HG03139 (cell line): Measurements from ENCODE around the gene OBSCN.

Experiments used
- ATAC-seq: cut with Tn5 transposase; IDR thresholded peaks from one replicate; pipeline ENCODE4 v1.9.1; 2021; ENCODE audit not compliant: unreplicated experiment

The OBSCN gene

DNA sequence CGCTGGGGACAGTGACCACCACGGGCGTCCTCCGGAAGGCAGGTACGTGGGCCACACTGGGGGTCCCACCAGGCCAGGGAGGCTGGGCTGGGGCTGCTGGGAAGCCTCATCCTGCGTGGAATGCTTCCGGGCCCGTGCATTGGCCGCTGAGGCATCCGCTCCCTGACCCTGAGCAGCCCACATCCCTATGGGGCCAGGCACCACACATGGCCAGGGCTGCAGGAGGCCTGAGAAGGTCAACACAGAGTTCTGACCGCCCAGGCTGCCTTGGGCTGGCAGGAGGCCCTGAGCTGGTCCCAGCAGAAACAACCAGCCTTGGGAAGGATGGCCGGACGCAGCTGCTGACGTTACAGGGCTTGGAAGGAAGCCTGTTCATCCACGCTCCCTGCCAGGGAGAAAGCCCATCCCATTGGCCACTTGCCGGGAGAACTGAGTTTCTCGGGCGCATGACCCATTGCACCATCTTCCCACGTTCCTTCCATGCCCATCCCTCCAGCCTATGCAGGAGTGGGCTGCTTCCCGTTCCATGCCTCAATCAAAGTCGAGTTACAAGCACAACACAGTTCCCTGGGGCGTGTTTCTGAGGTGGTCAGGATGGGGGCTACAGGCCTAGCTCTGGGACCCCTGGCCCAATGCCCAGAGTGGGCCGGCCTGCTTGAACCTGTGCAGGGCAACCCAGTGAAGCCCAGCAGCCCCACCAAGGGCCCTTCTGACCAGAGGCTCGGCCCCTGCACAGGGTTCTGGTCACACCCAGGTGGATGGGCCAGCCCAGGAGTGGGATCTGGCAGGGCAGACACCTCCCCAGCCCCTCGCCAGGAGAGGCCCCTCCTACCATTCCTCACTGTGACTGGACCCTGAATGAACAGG lies 167.1 kb downstream of the OBSCN start:
- ATAC-seq, result no peak

DNA sequence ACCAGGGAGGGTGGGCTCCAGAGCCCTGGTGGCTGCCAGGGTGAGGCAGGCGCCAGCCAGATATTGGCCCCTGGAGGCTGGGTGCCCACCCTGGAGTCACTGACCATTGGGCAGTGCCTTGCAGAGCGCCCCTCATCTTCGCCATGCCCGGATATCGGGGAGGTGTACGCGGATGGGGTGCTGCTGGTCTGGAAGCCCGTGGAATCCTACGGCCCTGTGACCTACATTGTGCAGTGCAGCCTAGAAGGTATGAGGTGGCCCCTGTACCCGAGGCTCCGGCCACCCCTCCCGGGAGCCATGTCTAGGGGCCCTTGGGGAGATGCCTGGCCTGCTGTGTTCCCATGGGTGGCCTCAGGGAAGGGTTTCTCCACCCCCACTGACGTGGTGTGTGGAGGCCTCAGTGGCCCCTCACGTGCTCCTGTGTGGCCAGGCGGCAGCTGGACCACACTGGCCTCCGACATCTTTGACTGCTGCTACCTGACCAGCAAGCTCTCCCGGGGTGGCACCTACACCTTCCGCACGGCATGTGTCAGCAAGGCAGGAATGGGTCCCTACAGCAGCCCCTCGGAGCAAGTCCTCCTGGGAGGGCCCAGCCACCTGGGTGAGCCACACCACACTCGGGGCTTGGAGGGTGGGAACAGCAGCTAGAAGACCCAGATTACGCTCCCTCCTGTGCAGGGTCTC lies 167.9 kb downstream of the OBSCN start:
- ATAC-seq, result no peak

DNA sequence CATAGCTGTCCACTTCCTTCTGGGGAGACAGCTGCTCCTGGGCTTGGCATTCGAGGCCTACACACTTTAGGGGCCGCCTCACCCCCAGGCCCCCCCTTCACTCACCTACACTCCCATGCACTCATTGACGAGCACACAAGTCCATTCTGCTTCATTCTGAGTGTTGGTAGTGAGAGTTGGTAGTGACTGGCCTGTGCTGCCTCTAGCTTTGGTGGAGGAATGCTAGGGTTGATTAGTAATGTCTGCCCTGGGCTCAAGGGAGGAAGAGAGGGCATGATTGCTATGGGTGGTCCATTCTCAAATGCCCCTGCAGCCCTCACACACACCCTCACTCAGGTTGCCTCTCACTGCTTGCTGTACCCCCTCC lies 168.4 kb downstream of the OBSCN start:
- ATAC-seq, result no peak

DNA sequence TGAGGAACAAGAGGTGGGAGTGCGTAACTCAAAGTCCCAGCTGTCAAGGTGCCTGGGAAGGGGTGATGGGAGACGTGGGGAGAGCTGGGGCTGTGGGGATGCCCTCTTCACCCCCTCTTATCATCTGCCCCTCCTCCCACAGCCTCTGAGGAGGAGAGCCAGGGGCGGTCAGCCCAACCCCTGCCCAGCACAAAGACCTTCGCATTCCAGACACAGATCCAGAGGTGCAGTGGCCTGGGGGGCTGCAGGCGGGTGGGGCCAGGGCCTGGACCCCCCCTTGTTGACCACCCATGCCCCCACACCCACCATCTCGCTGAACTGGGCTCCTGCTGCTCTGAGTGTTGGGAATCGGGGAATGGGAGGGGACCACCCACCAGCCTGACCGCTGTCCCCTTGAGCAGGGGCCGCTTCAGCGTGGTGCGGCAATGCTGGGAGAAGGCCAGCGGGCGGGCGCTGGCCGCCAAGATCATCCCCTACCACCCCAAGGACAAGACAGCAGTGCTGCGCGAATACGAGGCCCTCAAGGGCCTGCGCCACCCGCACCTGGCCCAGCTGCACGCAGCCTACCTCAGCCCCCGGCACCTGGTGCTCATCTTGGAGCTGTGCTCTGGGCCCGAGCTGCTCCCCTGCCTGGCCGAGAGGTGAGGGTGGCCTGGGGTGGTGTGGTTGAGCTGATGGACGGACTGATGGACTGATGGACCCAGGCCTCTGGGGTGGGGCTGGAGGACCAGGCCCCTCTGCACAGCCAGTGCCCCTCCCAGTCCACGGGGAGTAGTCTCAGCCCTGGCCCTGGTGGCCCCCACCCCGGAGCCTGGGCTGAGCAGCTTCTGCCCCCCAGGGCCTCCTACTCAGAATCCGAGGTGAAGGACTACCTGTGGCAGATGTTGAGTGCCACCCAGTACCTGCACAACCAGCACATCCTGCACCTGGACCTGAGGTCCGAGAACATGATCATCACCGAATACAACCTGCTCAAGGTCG lies 169.1 kb downstream of the OBSCN start:
- ATAC-seq, result no peak

DNA sequence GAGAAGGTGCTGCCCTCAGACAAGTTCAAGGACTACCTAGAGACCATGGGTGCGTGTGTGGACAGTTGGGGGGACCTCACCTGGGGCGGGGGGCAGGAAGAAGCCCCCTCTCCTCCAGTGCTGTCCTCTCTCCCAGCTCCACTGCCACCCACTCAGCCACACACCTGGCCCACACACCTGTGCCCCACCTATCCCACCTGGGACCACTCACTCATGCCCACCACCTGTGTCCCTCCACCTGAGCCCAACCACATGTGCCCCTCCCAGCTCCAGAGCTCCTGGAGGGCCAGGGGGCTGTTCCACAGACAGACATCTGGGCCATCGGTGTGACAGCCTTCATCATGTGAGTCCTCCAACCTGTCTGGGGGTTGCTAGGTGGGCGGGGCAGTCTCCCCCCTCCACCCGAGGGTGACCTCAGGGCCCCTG lies 169.8 kb downstream of the OBSCN start:
- no peak for ATAC-seq

DNA sequence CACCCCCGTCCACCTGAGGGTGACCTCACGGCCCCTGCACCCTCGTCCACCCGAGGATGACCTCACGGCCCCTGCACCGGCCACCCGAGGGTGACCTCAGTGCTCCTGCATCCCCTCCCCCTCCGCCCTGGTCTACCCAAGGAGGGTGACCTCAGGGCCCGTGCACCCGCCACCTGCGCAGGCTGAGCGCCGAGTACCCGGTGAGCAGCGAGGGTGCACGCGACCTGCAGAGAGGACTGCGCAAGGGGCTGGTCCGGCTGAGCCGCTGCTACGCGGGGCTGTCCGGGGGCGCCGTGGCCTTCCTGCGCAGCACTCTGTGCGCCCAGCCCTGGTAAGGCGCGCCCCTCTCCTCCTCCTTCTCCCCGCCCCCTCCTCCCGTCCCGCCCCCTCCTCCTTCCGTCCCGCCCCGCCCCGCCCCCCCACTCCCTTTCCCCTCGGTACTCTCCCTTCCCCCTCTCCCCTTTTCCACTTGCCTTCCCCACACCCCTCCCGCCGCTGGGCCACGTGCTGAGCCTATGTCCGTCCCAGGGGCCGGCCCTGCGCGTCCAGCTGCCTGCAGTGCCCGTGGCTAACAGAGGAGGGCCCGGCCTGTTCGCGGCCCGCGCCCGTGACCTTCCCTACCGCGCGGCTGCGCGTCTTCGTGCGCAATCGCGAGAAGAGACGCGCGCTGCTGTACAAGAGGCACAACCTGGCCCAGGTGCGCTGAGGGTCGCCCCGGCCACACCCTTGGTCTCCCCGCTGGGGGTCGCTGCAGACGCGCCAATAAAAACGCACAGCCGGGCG lies 170.4 kb downstream of the OBSCN start:
- ATAC-seq, result no peak

DNA sequence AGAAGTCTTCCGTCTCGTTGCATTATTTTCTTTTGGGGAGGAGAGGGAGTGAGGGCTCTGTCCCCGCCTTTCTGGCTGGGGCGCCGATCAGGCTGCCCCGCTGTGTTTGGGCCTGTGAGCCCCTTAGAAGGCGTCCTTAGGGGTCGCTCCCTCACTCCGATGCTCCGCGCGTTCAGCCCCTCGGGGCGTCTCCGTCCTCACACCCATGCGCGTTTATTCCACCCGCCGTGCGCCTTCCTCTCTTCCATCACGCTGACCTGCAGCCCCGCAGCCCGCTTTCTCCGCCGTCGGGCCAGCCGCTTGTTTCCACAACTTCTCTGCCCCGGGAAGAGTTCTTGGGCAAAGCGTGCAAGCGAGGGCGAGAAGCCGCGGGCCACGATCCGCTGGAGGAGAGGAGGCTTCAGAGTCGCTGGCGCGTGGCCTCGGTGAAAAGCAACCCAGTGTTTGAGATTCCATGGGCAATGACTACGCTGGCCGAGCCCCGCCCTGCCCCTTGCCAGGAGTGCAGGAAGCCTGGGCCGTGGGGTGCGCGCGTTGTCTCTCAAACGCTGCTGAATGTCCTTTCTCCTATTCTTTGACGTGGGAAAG lies 171.1 kb downstream of the OBSCN start:
- ATAC-seq, result no peak

DNA sequence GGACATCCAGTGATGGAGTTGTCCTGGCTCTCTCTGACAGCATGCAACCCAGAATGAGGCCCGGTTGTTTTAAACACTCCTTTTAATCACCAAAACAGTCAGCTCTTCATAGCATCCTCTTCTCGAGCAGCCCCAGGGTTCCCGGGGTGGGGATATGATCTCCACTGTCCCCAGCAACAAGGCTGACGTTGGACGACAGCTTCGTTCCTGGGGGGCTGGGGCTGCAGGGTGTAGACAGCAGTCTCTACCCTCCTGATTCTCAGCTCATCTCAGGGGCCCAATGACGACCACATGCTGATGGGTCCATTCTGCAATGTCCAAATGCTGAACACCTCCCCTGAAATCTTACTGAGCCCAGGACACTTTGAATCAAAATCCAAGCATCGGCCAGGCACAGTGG lies 171.8 kb downstream of the OBSCN start:
- ATAC-seq, result no peak

DNA sequence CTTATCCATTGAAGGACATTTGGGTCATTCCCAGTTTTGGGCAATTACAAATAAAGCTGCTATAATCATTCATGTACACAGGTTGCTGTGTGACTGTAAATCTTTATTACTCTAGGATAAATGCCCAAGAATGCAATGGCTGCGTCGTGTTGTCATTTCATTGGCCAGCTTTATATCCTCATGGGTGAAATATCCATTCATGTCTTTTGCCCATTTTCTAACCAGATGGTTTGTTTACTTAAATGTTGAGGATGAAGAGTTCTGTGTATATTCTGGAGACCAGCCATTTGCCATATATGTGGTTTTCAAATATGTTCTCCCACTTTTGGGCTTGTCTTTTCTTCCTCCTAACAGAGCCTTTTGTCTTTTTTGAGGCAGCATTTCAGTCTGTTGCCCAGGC lies 173.5 kb downstream of the OBSCN start:
- ATAC-seq, result no peak

DNA sequence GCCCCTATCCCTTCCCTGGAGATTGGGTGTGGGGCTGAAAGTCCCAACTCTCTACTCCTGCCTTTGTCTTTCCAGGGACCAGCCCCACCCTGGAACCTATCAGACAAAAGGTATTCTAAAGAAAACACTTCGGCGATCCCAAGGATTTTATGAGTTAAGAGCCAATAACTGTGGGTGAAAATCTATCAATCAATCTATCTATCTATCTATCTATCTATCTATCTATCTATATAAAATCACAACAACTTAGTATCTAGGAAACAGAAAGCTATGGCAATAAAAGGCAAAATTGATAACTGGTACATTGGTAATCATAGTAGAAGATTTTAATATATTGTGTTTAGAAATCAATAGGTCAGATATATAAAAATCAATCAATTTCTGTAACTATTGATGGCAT lies 175.9 kb downstream of the OBSCN start:
- no peak for ATAC-seq

DNA sequence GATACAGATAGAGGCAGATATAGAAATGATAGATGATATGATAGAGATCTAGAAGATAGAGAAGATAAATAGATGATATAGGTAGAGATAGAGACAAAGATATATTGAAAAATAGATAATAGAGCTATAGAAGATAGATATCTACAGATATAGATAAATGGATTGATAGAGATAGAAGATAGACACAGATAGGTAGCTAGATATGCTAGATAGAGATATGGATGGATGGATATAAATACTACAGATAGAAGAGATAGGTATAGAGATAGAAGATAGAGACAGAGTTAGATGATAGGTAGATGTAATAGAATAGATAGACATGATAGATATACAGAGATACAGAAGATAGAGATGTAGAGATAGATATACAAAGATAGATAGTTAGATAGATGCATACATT lies 177.4 kb downstream of the OBSCN start:
- no peak for ATAC-seq

DNA sequence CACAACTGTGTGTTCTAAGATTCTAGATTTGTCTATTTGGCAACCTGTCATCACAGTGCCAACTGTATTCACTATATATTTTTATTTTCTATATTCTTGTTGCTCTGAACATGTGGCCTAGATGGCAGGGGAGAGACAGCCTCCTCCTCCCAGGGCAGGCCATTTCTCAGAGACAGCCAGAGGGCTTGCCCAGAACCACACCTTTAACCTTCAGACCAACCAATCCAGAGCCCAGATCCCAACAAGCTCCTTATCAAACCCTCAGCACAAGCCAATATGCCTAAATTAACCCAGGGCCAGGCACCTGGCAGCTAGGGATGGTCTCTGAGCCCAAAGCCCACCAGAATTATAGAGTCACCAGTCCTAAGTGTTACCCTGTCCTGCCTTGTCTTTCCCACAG lies 179.5 kb downstream of the OBSCN start:
- no peak for ATAC-seq

DNA sequence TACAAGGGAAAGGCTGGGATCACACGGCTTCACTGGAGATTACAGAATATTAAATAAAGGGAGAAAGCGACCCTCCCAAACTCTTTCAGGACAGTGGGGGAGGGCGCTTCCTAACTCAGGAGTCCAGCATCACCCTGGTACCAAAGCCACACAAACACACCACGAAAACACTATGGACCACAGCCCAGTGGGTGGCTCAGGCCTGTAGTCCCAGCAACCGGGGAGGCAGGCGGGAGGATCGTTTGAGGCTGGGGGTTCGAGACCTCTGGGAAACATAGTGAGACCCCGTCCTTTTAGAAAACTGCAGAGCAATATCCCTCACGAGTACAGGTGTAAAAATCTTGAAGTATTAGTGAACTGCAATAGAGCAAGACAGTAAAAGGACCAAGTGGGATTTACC lies 182.8 kb downstream of the OBSCN start:
- ATAC-seq, result no peak

DNA sequence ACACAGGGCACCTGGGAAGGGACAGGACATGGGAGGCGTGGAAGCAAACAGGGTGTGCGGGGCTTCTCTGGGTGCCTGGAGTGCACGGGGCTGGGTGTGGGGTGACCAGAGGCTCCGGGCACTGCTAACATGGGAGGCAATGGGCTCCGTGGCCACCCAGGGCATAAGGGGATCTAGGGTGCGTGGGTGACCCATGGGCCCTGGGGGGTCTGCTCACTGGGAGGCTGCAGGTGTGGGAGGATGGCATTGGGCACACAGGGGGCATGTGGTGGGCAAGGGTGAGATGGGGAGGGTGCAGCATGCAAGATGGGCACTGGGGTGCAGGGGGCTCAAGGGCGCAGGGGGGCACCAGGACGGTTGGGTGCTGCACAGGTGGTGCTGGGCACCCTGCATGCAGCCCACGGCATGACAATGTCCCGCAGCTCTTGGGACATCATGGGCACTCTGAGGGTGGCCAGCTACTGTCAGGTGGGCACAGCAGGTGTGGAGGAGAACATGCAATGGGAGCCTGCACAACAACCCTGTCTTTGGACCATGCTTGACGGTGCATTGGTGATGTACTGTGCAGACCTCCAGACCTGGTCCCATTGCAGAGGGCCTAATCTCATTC lies 183.7 kb downstream of the OBSCN start:
- ATAC-seq, result no peak

DNA sequence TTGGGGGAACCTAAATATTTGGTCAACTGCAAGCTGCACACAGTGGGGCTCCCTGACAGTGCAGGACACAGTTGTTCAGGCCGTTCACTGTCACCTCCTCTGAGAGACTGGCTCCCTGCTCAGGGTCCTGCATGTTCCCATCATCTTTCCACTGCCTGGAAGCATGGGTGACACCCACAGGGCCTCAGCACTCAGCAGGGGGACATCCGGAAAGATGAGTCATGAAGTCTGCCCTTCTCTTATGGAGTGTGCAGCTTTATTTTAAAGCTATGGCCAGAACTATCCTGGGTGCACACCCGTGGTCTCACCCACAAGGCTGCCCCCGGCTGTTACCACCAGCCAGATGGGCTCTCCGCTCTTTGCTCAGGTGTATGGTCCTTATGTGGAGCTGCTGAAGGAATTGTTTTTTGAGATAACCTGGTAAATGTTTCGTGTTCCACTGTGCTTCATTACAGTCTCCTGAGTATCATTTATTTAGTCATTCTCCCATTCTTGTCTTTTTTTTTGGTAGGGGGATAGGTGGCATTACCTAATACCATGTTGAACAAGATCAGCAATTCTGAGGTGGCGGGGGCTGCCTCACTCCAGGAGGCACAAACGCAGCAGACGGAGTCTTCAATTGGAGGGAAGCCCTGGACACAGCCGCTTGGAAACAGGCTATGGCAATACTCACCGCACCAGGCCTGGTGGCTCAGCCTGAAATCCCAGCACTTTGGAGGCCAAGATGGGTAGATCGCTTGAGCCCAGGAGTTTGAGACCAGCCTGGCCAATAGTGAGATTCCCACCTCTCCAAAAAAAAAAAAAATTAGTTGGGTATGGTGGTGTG lies 184.5 kb downstream of the OBSCN start:
- no peak for ATAC-seq

DNA sequence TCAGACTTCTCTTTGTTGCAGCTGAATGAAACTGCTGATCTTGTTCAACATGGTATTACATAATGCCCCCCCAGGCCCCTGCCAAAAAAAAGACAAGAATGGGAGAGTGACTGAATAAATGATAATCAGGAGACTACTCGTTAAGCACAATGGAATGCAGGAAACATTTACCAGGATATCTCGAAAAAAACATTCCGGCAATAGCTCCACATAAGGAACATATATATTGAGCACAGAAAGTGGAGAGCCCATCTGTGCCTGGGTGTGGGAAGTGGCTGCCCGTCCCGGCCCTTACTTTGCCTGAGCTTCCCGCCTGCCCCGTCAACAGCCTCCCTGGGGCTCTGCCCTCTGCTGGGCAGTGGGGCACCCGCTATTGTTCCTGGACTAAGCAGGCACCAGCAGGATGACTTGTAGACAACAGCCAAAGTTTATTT lies 185.4 kb downstream of the OBSCN start:
- ATAC-seq, result no peak

DNA sequence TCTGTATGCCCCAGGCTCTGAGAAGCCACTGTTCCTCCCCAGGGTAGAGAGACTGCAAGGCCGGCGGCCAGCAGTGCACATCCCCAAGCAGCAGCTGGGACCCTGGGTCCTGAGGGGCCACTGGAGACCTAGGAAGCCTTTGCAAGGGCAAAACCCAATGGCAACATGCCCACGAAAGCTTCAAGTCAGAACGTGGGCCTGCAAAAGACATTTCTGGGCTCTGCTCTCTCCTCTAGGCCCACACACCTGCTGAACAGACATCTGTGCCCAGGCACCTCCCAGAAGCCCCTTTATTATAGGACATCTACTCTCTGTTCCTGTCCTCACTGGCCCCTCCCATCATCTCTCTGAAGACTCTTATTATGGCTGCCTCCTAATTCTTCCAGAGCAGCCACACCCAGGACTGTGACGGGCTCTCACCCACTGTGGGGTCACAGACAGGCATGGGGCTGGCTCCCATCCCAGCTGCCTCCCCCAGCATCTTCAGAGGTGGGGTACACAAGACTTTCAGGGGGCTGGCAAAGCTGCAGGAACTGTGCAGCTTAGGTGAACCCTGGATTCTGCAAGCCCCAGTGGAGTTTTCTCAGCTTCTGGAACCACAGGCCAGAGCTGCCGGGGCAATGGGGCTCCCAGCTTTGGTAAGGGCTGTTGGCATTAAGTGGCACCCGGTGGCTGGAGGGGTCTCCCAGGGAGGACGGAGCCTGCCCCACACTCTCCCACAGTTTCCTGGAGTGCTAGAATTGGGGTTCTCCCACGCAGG lies 186.1 kb downstream of the OBSCN start:
- no peak for ATAC-seq
